ENCODE results near the gene TTLL1.
A peak's percentile ranks its signal among the peaks of the same experiment; 100 is the strongest.

TTLL1 gene

GRCh38 chr22:43088984-43089717, at the start of gene TTLL1:
TTLL1 (minus strand) TSS chr22:43089391; CDS start chr22:43075586, 13,805 bp downstream.
- peak; percentile 91 to 92 for DNase-seq

- DNase-seq = no peak
Observed at GRCh38 chr22:43136801-43137200, 47.6 kb upstream of the TTLL1 start.

- peak; percentile 29 to 33 for DNase-seq
Observed at GRCh38 chr22:43136255-43136654, 47.1 kb upstream of the TTLL1 start.

GRCh38 chr22:43135565-43135964, 46.4 kb upstream of the TTLL1 start:
- DNase-seq = no peak

GRCh38 chr22:43134553-43134952, 45.4 kb upstream of the TTLL1 start:
- no peak for DNase-seq

GRCh38 chr22:43133401-43133800, 44.2 kb upstream of the TTLL1 start:
- no peak for DNase-seq

GRCh38 chr22:43131773-43132501, 42.7 kb upstream of the TTLL1 start:
- no peak for DNase-seq

- DNase-seq = no peak
Observed at GRCh38 chr22:43129426-43130425, 40.5 kb upstream of the TTLL1 start.

- no peak for DNase-seq
Observed at GRCh38 chr22:43128928-43129424, 39.8 kb upstream of the TTLL1 start.

GRCh38 chr22:43128116-43128515, 38.9 kb upstream of the TTLL1 start:
- DNase-seq = no peak

GRCh38 chr22:43127166-43127908, 38.1 kb upstream of the TTLL1 start:
- no peak for DNase-seq

- DNase-seq = no peak
Observed at GRCh38 chr22:43126501-43127165, 37.4 kb upstream of the TTLL1 start.

- no peak for DNase-seq
Observed at GRCh38 chr22:43118953-43119458, 29.8 kb upstream of the TTLL1 start.

GRCh38 chr22:43118024-43118849, 29.0 kb upstream of the TTLL1 start:
- no peak for DNase-seq

- DNase-seq = no peak
Observed at GRCh38 chr22:43116932-43117331, 27.7 kb upstream of the TTLL1 start.

GRCh38 chr22:43114958-43115357, 25.8 kb upstream of the TTLL1 start:
- no peak for DNase-seq

- DNase-seq = no peak
Observed at GRCh38 chr22:43113526-43114251, 24.5 kb upstream of the TTLL1 start.

GRCh38 chr22:43110927-43111623, 21.9 kb upstream of the TTLL1 start:
- DNase-seq = peak; percentile 34 to 40

GRCh38 chr22:43110444-43110926, 21.3 kb upstream of the TTLL1 start, which contains the start of gene BIK:
BIK (plus strand) TSS chr22:43110750; CDS start chr22:43124023, 13,273 bp downstream.
- DNase-seq = peak; percentile 41 to 57

Measured in activated CD4-positive, alpha-beta T cell treated with anti-CD3 and anti-CD28 coated beads, Interleukin-2, amount 50 U/mL, for 48 hours (primary cell).